Cardiac atrium fibroblast (primary cell): ENCODE data around the gene IFNA16. TPM values are rescaled to one million over a fixed set of nuclear protein-coding genes. Genes with fewer than 3 reads are reported as not detected.

Experiments
- total RNA-seq: library from RNA; depleted of rRNA; stranded (reverse); fragments of >200 nt; gene quantifications from 2 replicates; pipeline ENCODE4 v1.2.3, GENCODE V29; 2015

Gene IFNA16
- not detected in 2 replicates for total RNA-seq

DNA sequence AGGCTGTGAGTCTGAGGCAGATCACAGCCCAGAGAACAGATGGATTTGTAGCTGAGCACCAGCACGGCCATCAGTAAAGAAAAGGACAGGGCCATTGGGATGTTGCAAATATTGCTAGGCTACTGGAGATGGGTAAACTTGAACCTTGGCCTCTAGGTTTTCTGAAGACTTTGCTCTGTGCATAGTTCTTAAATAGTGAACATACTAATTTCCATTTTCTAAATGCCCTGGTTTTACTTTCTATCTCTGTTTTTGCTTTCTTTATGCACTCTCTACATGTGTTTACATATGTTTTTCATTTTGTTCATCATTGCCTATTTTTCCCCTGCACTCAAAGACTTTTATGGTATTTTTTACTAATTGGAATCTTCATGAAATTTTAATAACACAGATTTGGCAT, at the start of gene IFNA16:
Gene IFNA16, minus strand, starts transcription at position 101 of the 400 bp plus-strand sequence. Its CDS starts 6 bp downstream, at position 95.

DNA sequence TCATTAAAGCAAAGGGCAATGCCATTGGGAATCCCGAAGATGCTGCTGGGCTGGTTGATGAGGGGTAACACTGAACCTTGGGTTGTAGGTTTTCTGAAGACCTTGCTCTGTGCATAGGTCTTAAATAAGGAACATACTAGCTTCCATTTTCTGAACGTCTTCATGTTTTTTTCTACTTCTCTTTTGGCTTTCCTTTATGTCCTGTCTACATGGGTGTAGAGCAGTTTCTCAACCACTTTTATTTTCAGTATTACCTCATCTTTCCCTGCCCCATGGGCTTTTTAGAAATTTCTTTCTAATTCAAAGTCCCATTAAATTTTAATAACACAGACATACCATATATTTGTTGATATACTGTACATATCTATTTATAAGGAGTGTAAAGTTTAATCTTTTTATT, 22.8 kb upstream of the IFNA16 start, which contains the start of gene IFNA14:
Gene IFNA14, minus strand, starts transcription at position 95 of the 400 bp plus-strand sequence. Its CDS starts 70 bp downstream, at position 25.

DNA sequence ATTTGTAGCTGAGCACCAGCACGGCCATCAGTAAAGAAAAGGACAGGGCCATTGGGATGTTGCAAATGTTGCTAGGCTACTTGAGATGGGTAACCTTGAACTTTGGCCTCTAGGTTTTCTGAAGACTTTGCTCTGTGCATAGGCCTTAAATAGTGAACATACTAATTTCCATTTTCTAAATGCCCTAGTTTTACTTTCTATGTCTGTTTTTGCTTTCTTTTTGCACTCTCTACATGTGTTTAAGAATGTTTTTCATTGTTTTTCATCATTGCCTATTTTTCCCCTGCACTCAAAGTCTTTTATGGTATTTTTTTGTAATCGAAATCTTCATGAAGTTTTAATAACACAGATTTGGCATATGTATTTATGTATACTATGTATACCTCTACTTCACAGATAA, 11.0 kb upstream of the IFNA16 start, which contains the start of gene IFNA17:
Gene IFNA17, minus strand, starts transcription at position 101 of the 400 bp plus-strand sequence. Its CDS starts 49 bp downstream, at position 52.

DNA sequence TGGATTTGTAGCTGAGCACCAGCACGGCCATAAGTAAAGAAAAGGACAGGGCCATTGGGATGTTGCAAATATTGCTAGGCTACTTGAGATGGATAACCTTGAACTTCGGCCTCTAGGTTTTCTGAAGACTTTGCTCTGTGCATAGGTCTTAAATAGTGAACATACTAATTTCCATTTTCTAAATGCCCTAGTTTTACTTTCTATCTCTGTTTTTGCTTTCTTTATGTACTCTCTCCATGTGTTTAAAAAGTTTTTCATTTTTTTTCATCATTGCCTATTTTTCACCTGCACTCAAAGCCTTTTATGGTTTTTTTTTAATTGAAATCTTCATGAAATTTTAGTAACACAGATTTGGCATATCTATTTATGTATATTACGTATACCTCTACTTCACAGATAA, 10.1 kb downstream of the IFNA16 start, which contains the start of gene IFNA10:
Gene IFNA10, minus strand, starts transcription at position 101 of the 400 bp plus-strand sequence. Its CDS starts 46 bp downstream, at position 55.

DNA sequence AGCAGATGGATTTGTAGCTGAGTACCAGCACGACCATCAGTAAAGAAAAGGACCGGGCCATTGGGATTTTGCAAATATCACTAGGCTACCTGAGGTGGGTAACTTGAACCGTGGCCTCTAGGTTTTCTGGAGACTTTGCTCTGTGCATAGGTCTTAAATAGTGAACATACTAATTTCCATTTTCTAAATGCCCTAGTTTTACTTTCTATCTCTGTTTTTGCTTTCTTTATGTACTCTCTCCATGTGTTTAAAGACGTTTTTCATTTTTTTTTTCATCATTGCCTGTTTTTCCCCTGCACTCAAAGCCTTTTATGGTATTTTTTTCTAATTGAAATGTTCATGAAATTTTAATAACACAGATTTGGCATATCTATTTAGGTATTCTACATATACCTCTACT, 15.0 kb downstream of the IFNA16 start, which contains the start of gene IFNA7:
Gene IFNA7, minus strand, starts transcription at position 101 of the 400 bp plus-strand sequence. Its CDS starts 40 bp downstream, at position 61.

DNA sequence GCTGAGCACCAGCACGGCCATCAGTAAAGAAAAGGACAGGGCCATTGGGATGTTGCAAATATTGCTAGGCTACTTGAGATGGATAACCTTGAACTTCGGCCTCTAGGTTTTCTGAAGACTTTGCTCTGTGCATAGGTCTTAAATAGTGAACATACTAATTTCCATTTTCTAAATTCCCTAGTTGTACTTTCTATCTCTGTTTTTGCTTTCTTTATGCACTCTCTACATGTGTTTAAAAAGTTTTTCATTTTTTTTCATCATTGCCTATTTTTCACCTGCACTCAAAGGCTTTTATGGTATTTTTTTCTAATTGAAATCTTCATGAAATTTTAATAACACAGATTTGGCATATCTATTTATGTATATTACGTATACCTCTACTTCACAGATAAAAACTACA, 29.6 kb downstream of the IFNA16 start, which contains the start of gene IFNA4:
Gene IFNA4, minus strand, starts transcription at position 101 of the 400 bp plus-strand sequence. Its CDS starts 56 bp downstream, at position 45.

DNA sequence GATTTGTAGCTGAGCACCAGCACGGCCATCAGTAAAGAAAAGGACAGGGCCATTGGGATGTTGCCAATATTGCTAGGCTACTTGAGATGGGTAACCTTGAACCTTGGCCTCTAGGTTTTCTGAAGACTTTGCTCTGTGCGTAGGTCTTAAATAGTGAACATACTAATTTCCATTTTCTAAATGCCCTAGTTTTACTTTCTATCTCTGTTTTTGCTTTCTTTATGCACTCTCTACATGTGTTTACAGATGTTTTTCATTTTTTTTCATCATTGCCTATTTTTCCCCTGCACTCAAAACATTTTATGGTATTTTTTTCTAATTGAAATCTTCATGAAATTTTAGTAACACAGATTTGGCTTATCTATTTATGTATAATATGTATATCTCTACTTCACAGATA, 50.6 kb downstream of the IFNA16 start, which contains the start of gene IFNA21:
Gene IFNA21, minus strand, starts transcription at position 101 of the 400 bp plus-strand sequence. Its CDS starts 48 bp downstream, at position 53.

Other genes starting within 250 kb of the IFNA16 start
- 0.36 and 1.5 TPM in 2 replicates for gene HACD4, start 185.7 kb downstream of the IFNA16 start, total RNA-seq
- not detected in 2 replicates for gene IFNB1, start 139.4 kb downstream of the IFNA16 start, total RNA-seq
- not detected in 2 replicates for gene IFNW1, start 75.5 kb downstream of the IFNA16 start, total RNA-seq
- not detected in 2 replicates for gene IFNA21, start 50.7 kb downstream of the IFNA16 start, total RNA-seq
- gene IFNA4, start 29.7 kb downstream of the IFNA16 start, total RNA-seq: not detected in 2 replicates
- not detected in 2 replicates for gene IFNA7, start 15.1 kb downstream of the IFNA16 start, total RNA-seq
- gene IFNA10, start 10.2 kb downstream of the IFNA16 start, total RNA-seq: not detected in 2 replicates
- not detected in 2 replicates for gene IFNA17, start 10.9 kb upstream of the IFNA16 start, total RNA-seq
- not detected in 2 replicates for gene IFNA14, start 22.7 kb upstream of the IFNA16 start, total RNA-seq
- gene IFNA5, start 88.0 kb upstream of the IFNA16 start, total RNA-seq: not detected in 2 replicates
- 24.2 and 25.9 TPM in 2 replicates for gene KLHL9, start 118.1 kb upstream of the IFNA16 start, total RNA-seq
- gene IFNA6, start 133.6 kb upstream of the IFNA16 start, total RNA-seq: not detected in 2 replicates
- not detected in 2 replicates for gene IFNA13, start 150.7 kb upstream of the IFNA16 start, total RNA-seq
- not detected in 2 replicates for gene IFNA2, start 168.1 kb upstream of the IFNA16 start, total RNA-seq
- gene IFNA8, start 191.8 kb upstream of the IFNA16 start, total RNA-seq: not detected in 2 replicates
- gene IFNA1, start 223.1 kb upstream of the IFNA16 start, total RNA-seq: not detected in 2 replicates